Peyer's patch (tissue), 4 donors: ENCODE data around the gene DERA.
"Not testable (repeated sequence)": the region's sequence is repeated elsewhere in the genome, so short reads cannot be mapped to it uniquely, and the experiment has no call there.

Experiments used
- POLR2A ChIP-seq, 2 donors: fragments of 450-650 bp; IDR thresholded peaks; one replicate each; pipeline ENCODE4 v1.5.1; 2017; ENCODE audit warnings: antibody characterized with exemption in 2 of 2, mild to moderate bottlenecking in 2 of 2, moderate library complexity in 2 of 2
- TF ChIP-seq, protein P1 (sequence below), 6 experiments: fragments of 450-650 bp in 4 of 6; fragments of 200-600 bp in 2 of 6; sonication (generic) in 1 of 6; IDR thresholded peaks; one replicate each; pipeline ENCODE4 v1.5.1; 2017 to 2019; ENCODE audit warnings: antibody characterized with exemption in 6 of 6, mild to moderate bottlenecking in 3 of 6, moderate library complexity in 1 of 6

DNA sequence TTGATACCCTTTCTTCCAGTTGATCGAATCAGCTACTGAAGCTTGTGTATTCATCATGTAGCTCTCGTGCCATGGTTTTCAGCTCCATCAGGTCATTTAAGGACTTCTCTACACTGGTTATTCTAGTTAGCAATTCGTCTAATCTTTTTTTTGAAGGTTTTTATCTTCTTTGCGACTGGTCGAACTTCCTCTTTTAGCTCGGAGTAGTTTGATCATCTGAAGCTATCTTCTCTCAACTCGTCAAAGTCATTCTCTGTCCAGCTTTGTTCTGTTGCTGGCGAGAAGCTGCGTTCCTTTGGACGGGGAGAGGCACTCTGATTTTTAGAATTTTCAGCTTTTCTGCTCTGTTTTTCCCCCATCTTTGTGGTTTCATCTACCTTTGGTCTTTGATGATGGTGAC is 37.3 kb downstream of the DERA start:
- TF ChIP-seq, protein P1, sequence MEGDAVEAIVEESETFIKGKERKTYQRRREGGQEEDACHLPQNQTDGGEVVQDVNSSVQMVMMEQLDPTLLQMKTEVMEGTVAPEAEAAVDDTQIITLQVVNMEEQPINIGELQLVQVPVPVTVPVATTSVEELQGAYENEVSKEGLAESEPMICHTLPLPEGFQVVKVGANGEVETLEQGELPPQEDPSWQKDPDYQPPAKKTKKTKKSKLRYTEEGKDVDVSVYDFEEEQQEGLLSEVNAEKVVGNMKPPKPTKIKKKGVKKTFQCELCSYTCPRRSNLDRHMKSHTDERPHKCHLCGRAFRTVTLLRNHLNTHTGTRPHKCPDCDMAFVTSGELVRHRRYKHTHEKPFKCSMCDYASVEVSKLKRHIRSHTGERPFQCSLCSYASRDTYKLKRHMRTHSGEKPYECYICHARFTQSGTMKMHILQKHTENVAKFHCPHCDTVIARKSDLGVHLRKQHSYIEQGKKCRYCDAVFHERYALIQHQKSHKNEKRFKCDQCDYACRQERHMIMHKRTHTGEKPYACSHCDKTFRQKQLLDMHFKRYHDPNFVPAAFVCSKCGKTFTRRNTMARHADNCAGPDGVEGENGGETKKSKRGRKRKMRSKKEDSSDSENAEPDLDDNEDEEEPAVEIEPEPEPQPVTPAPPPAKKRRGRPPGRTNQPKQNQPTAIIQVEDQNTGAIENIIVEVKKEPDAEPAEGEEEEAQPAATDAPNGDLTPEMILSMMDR (IDR thresholded peaks at IDR 0.05): not testable (repeated sequence)
- not testable (repeated sequence) for TF ChIP-seq POLR2A (IDR thresholded peaks at IDR 0.05)
